KG1 (cell line): Measurements from ENCODE around the gene TTI1.
"Not testable (repeated sequence)": the region's sequence is repeated elsewhere in the genome, so short reads cannot be mapped to it uniquely, and the experiment has no call there.

ENCODE experiments used
- DNase-seq: peaks from one replicate; lab custom pipeline; 2025; lab: John Stamatoyannopoulos, UW

The TTI1 gene

GRCh38 chr20:38009416-38009815 lies 23.8 kb downstream of the TTI1 start:
- DNase-seq, result not testable (repeated sequence)

GRCh38 chr20:38008233-38008944 lies 24.9 kb downstream of the TTI1 start:
- DNase-seq, result no peak

- DNase-seq, result no peak
These were observed 25.7 kb downstream of the TTI1 start for GRCh38 chr20:38007526-38007925.

- no peak for DNase-seq
These were observed 27.4 kb downstream of the TTI1 start for GRCh38 chr20:38005903-38006302.

GRCh38 chr20:38004416-38004815 lies 28.8 kb downstream of the TTI1 start:
- DNase-seq, result no peak

GRCh38 chr20:38002422-38002821 lies 30.8 kb downstream of the TTI1 start:
- no peak for DNase-seq

GRCh38 chr20:38001981-38002380 lies 31.3 kb downstream of the TTI1 start:
- DNase-seq, result no peak

- DNase-seq, result no peak
These were observed 31.9 kb downstream of the TTI1 start for GRCh38 chr20:38001173-38001875.

GRCh38 chr20:38000293-38000692 lies 33.0 kb downstream of the TTI1 start:
- no peak for DNase-seq

GRCh38 chr20:37999526-38000263 lies 33.6 kb downstream of the TTI1 start:
- DNase-seq, result no peak

GRCh38 chr20:37997516-37997915 lies 35.7 kb downstream of the TTI1 start:
- DNase-seq, result no peak

GRCh38 chr20:37995856-37996605 lies 37.2 kb downstream of the TTI1 start:
- DNase-seq, result no peak

- no peak for DNase-seq
These were observed 38.7 kb downstream of the TTI1 start for GRCh38 chr20:37994512-37994911.

GRCh38 chr20:37992802-37993409 lies 40.4 kb downstream of the TTI1 start:
- DNase-seq, result no peak

GRCh38 chr20:37991908-37992307 lies 41.3 kb downstream of the TTI1 start:
- DNase-seq, result no peak

- no peak for DNase-seq
These were observed 41.9 kb downstream of the TTI1 start for GRCh38 chr20:37991157-37991866.

- DNase-seq, result peak; percentile 23
These were observed 42.6 kb downstream of the TTI1 start for GRCh38 chr20:37990571-37991151.

- no peak for DNase-seq
These were observed 43.5 kb downstream of the TTI1 start for GRCh38 chr20:37989601-37990295.

GRCh38 chr20:37988306-37988954 lies 44.8 kb downstream of the TTI1 start:
- DNase-seq, result no peak
